HG03442 (cell line): ENCODE measurements around the gene PTH1R.
A peak's percentile ranks its signal among the peaks of the same experiment; 100 is the strongest.

Experiments used
- ATAC-seq: cut with Tn5 transposase; IDR thresholded peaks from one replicate; pipeline ENCODE4 v1.9.1; 2021; ENCODE audit warnings: mild to moderate bottlenecking, moderate library complexity; ENCODE audit not compliant: unreplicated experiment

Gene PTH1R

DNA sequence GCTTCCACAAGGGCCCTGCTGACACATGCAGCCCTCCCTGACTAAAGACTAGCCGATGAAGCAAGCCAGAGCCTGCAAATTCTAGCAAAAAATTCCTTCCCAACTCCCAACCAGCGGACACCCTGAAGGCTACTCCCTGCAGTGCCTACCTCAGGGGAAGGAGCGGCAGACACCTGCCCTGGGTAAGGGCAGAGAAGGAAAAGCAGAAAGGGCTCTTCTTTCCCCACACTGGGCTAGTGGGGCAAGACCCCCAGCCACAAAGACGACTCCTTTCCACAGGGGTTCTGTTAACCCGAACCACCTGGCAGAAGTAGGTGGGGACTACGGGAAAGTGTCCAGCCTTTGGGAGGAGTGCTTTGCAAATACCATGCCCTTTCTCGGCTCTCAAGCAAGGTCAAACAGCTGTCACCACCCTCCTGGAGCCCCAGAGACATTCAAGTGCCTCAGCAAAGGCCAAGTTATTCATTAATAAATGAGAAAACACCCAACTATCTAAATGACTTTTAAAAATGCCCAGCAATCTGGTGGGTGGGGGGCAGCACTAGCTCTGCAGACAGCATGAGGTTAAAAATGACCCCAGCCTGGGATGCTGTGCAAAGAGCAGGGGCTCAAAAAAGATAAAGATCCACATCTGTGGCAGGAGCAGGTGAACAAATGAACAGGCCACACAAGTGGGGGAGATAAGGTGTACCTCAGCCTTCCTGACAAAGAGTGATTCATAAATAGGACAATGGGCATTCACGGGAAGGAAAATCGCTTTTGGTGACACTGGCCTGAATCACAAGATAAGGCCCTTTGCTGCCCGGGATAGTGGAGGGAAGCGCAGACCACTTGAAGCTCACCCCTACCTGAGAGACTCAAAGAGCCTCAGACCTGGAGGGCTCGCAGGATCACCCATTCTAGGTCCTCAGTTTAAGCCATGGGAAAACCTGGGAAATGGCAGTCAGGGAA is 66.0 kb downstream of the PTH1R start:
- ATAC-seq: no peak

DNA sequence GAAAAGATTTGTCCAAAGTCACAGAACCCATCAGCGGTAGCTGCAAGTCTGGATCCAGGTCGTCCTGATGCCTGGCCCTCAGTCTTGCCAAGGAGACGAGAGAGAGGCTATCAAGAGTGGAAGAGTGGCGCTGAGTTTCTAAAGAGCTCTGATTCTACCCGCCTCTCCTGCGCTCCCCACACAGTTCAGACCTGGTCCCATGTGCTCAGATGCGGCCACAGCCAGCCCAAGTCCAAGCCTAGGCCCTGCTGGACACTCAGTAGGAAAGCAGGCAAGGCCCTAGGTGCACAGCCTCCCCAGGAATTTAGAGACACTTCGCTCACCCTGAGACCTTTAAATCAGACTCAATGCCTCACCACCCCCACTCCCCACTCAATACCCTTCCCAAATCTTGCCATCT is 66.7 kb downstream of the PTH1R start:
- no peak for ATAC-seq

DNA sequence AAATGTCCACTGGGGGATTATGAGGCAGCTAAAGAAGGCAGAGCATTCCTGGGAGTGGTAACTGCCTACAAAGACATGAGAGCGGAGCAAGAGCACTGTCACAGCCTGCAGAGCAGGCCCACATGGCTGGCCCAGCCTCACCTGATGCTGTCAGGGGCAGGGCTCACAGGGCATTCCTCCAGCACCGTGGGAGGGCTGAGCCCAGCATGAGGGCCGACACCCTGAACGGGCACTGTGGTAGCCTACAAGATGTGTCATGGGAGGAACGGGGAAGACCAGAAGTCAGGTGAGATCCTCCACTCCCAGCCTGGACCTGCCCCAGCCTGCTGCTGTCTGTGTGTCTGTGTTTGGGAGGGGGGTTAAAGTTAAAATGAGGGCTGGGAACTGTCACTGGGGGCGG is 68.9 kb downstream of the PTH1R start:
- ATAC-seq: no peak

DNA sequence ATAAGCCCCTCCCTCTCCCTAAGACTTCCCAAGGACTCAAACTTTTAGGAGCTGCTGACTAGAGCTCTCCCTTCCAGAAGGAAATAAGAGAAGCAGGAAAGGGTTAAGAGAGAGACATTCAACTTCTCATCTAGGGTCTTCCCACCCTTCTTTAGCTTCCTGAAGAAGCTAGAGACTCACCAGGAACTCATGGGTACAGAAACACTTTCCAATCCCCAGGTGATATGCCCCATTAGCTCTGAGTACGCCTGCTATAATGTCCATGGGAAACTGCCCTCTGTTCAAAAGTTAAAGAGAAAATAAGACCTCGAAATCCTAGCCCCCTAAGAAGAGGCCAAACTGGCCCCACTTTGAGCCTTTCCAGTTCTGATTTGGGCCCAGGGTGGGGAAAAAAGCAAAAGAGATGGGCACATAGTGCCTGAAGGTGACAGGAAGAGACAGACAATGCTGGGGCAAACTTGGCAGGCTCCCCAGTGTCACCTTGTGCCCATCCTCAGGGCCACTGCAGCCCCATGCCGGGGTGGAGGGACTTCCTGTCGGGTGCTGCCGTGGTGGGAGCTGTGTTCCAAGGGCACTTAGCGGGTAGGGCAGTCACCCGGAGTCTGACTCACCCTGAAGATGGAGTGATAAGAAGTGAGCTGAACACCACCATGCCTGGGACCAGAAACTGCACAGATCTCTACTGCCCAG is 69.5 kb downstream of the PTH1R start:
- ATAC-seq: no peak

DNA sequence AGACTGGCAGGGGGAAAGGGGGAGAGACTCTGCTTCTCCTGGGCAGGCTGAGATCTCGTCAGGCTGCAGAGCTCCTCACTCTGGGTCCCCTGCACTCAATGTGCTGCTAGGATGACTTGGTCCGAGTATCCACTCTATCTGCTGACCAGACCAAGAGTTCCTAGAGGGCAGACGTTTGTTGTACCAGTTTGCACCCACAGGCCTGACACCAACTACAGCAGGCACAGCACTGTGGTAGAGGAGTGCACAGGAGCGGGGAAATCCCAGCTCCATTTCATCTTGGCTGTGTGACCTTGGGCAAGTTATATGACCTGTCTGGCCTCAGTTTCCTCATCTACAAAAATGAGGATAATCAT is 70.0 kb downstream of the PTH1R start:
- no peak for ATAC-seq

DNA sequence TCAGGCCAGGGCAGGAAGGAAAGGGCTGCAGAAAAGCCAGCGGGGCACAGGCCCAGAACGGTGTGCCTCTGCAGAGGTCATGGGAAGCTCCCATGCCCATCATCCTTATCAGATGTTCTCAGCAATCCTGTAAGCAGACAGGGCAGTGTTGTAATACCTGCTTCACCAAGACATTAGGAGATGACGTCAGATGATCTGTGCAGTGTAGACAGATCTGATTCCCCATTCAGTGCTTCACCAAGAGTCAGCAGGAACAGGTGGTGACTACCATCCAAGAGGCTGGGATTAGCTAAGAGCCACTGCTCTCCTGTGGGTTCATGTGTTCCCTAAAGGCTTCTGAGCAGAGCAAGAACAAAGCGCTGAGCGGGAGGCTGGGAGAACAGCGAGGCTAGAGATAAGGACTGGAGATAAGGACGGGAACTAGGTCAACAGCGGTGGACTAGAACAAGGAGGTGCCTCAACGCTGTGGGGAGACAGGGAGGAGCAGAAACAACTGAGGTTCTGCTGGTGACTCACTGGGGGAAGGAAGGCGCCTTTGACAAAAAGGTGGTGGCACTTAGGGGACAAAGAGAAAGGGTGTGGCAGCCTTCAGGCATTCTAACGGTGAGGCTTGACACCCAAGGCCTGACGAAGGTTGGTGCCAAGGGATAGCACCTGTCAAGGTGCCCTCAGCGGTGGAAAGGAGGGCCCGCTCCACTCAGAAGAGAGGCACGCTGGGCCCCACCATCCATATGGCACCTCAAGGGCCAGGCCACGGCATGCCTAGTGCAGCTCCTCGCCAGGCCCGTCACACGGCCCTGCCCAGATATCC is 70.7 kb downstream of the PTH1R start:
- ATAC-seq: no peak

DNA sequence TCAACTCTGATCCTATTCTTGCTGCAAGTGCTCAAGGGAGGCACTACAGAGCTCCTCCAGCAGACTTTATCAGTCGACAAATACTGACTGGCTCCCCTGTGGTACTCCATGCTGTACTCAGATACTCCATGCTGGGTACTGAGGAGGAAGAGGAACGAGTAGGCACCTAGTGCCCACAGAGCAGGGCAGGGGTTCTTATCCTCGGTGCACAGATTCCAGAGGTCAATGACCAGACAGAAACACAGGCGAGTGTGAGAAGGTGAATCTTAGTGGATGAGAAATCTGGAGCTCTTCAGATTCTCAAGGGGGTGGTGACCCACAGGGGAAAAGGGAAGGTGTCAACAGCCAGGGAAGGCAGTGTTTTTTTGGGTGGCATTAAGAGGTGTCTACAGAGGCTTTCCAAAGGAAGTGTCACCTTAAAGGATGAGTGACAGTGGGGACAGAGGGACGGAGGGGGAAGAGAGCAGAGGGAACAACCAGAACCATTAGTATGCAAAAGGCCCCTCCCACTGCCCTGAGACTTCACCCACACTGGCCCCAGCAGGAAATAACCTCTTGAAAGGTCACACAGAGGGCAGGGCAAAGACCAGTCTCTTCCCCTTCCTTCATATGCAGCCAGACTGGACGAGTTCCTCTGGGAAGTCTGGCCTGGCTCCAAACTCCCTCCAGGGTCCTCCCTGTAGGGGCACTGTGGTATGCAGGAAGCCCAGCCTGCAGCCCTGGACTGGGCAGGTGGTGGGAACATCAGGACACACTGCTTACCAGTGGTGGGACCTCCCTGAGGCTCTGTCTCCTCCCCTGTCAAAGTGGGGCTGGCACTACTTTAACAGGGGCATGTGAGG is 71.5 kb downstream of the PTH1R start:
- ATAC-seq: peak; percentile 52

DNA sequence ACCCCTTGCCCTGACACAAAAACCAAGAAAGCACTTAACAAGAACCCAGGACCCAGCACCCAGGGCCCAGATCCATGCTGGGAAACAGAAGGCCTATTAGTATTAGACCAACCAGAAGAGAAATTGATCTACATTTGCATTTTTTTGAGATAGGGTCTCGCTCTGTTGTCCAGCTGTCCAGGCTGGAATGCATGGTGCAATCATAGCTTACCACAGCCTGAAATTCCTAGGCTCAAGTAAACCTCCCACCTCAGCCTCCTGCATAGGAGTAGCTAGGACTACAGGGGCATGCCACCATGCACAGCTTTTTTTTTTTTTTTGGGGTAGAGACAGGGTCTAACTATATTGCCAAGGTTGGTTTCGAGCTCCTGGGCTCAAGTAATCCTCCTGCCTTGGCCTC is 72.7 kb downstream of the PTH1R start:
- no peak for ATAC-seq

DNA sequence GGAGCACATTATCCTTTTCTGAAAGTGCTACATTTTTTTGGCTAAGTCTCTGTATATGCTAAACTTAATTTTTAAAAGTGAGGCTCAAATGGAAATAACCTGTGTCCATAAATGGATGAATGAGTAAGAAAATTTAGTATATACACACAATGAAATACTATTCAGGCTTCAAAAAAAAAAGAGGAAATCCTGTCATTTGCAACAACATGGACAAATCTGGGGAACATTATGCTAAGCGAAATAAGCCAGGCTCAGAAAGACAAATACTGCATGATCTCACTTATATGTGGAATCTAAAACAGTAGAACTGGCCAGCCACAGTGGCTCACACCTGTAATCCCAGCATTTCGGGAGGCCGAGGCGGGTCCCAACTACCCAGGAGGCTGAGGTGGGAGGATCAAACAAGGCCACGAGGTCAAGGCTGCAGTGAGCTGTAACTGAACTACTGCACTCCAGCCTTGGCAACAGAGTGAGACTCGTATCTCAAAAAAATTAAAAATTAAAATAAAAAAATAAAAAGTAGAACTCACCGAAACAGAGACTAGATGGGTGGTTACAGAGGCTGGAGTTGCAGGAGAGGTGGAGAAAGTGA is 73.2 kb downstream of the PTH1R start:
- ATAC-seq: no peak

DNA sequence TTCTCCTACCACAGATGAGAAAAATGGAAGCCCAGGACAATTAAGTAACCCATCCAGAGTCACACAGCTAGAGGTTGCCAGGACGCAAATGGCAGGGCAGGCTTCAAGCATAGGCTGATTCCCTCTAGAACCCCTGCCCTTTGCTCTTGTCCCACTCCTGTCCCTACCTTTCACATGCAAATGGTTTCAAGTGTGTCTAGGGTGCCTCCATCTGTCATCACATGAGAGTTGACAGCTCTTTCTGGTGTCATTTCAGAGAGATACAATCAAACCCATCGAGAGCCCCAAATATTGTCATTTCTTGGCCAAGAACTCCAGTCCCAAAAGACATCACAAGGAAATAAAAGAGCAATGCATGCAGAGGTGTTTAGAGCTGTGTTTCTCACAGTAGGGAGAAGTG is 75.3 kb downstream of the PTH1R start:
- no peak for ATAC-seq
